ENCODE data around the gene MT3. TPM values are rescaled to one million over a fixed set of nuclear protein-coding genes. Genes with fewer than 3 reads are reported as not detected.

Gene MT3
- total and polyA plus RNA-seq, 2 of the 8 experiments (the other 6 are each of a cell fraction or from before 2014, with no cell fraction given) = 0.17 TPM; not detected in 1

DNA sequence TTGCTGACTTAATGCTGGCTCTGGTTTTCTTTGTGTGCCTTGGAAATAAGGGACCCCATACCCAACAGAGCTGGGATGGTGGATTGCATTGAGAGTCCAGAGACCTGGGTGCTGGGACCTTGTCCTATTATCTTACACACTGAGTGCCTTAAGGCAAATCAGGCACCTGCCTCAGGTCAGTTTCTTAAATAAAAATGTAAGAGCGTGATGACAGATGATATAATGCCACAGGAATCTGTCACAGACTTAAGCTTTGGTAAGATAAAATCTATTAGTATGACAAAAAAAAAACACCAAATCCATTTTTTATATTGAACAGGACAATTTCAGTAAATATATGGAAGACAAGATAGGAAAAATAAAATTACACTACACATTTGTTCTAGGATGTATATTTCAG is 50.7 kb downstream of the MT3 start:
- no peak overlapping the region for H2AFZ ChIP-seq (ENCODE audit: low read length)
- H4K8ac ChIP-seq (ENCODE audit: extremely low read depth, insufficient read depth, low read length) = no peak overlapping the region
- H3K79me1 ChIP-seq (ENCODE audit: low read depth, low read length) = no peaks in the 10 kb centered on the region
- H3K4me1 ChIP-seq (replicated peaks in 1 of 4; ENCODE audit: control insufficient read depth in 3 of 4, insufficient read depth in 4 of 4, low read length in 3 of 4) = peaks cover 3 to 22% (median 7%) of the 10 kb centered on the region in 4 experiments
- no peak overlapping the region for H3K23ac ChIP-seq (ENCODE audit: insufficient read length)
- POLR2A ChIA-PET (ENCODE audit: partially characterized antibody) = interaction anchor here (1.0 to 6.3 kb wide), 9 partner anchors 11 to 31 kb away, joined by 3 to 30 read pairs (median 4); partner anchors contain the start of genes MT1E and MT1F
- CTCF ChIA-PET (ENCODE audit: partially characterized antibody) = interaction anchor here (0.7 to 3.6 kb wide), 9 partner anchors 9 to 61 kb away, joined by 3 to 14 read pairs (median 4); partner anchors contain the start of genes MT1E and MT1G
- H3K9ac ChIP-seq (replicated peaks in 1 of 4; ENCODE audit: extremely low read depth in 1 of 4, low read depth in 3 of 4, low read length in 3 of 4) = no peak overlapping the region
- FAIRE-seq = no peak
- peaks cover 90 to 100% (median 99%) of the 10 kb centered on the region in 4 experiments for H3K27me3 ChIP-seq (replicated peaks in 1 of 4; ENCODE audit: control insufficient read depth in 3 of 4, extremely low read depth in 1 of 4, insufficient read depth in 3 of 4, low read length in 3 of 4)
- no peak overlapping the region for H2BK12ac ChIP-seq (ENCODE audit: low read depth, low read length)
- no peak overlapping the region for H4K91ac ChIP-seq (replicated peaks; ENCODE audit: insufficient read length, low read length)
- no peaks in the 10 kb centered on the region; a peak in 1 of 8 replicates for H3K36me3 ChIP-seq (ENCODE audit: control insufficient read depth in 2 of 4, insufficient read depth in 4 of 4, low read length in 3 of 4)
- no peak overlapping the region for H3K4me3 ChIP-seq (ENCODE audit: extremely low read depth in 1 of 4, insufficient read depth in 2 of 4, low read depth in 3 of 4, low read length in 4 of 4)
- no peak for DNase-seq (ENCODE audit: low read depth in 1 of 2, low spot score in 2 of 2)
- no peak overlapping the region for H3K27ac ChIP-seq (ENCODE audit: low read depth, low read length)
- 93% methylated on average over 1 of the region's 1 CpG; no CpG with 5 or more reads in 1 of the 2 experiments for WGBS, 2 experiments (ENCODE audit: extremely low coverage in 1 of 2, insufficient coverage in 1 of 2, insufficient read length in 1 of 2, insufficient replicate concordance in 2 of 2, low coverage in 1 of 2, low lambda C conversion rate in 2 of 2, missing lambda C conversion rate in 1 of 2)
- H3K56ac ChIP-seq (replicated peaks; ENCODE audit: insufficient read length, low read depth, low read length) = no peak overlapping the region
- no peak overlapping the region for H3K4ac ChIP-seq (replicated peaks; ENCODE audit: insufficient read length, low read depth, low read length)
- no peak overlapping the region for H3K14ac ChIP-seq (ENCODE audit: insufficient read length)
- peaks cover 6 to 31% of the 10 kb centered on the region in 2 experiments for H4K20me1 ChIP-seq (replicated peaks in 1 of 2; ENCODE audit: control insufficient read depth in 1 of 2, insufficient read depth in 2 of 2, low read length in 2 of 2)
- no peak overlapping the region for H2BK15ac ChIP-seq (ENCODE audit: low read length)
- no peaks in the 10 kb centered on the region for H3K9me3 ChIP-seq (ENCODE audit: insufficient read depth in 2 of 2, low read depth in 1 of 2, low read length in 1 of 2)
- no peak overlapping the region for H2BK5ac ChIP-seq (ENCODE audit: low read depth, low read length)
- no peak overlapping the region for H3K18ac ChIP-seq (ENCODE audit: extremely low read depth, low read length)
- no peak overlapping the region for H4K5ac ChIP-seq (ENCODE audit: insufficient read length, low read depth, low read length)
- TF ChIP-seq BACH1 (IDR thresholded peaks at IDR 0.05; ENCODE audit: low read length) = no peak
- TF ChIP-seq KDM5A (IDR thresholded peaks at IDR 0.05; ENCODE audit: low read length) = no peak
- TF ChIP-seq CHD1 (IDR thresholded peaks at IDR 0.05; ENCODE audit: low read depth, low read length) = no peak
- TF ChIP-seq SIN3A (conservative IDR thresholded peaks at IDR 0.05 in 1 of 2, IDR thresholded peaks at IDR 0.05 in 1 of 2; ENCODE audit: low read depth in 1 of 2, low read length in 2 of 2) = no peak
- TF ChIP-seq ZNF274 (IDR thresholded peaks at IDR 0.05; ENCODE audit: borderline replicate concordance, extremely low read depth, low read length) = no peak
- H3K23me2 ChIP-seq (ENCODE audit: low read depth, low read length) = peaks cover 9% of the 10 kb centered on the region
- H3K79me2 ChIP-seq (ENCODE audit: control insufficient read depth in 1 of 2, insufficient read depth in 2 of 2, low read length in 2 of 2) = no peaks in the 10 kb centered on the region
- no peak overlapping the region for H3K4me2 ChIP-seq (ENCODE audit: insufficient read depth in 1 of 2, low read depth in 2 of 2, low read length in 2 of 2)
- H2BK120ac ChIP-seq (replicated peaks; ENCODE audit: low read depth, low read length) = no peak overlapping the region
- H2BK20ac ChIP-seq (ENCODE audit: low read length) = no peak overlapping the region
- H2AK5ac ChIP-seq (ENCODE audit: low read depth, low read length) = no peak overlapping the region

All from H1 (cell line).